ENCODE measurements around the gene DYRK1B.

GRCh38 chr19:39828015-39828653 lies 5.8 kb downstream of the DYRK1B start:
- TF ChIP-seq CTCF (IDR thresholded peaks at IDR 0.05) (no peak), POLR2A (IDR thresholded peaks at IDR 0.05) (no peak), POLR2AphosphoS5 (IDR thresholded peaks at IDR 0.05) (no peak)
